Mononuclear cell (primary cell): ENCODE results near the gene MYADML2. TPM values are rescaled to one million over a fixed set of nuclear protein-coding genes. Genes with fewer than 3 reads are reported as not detected.

ENCODE experiments used
- H3K27me3 ChIP-seq: 2 replicates; pipeline ENCODE4 v1.6.0; 2011; ENCODE audit warnings: low read length, control low read depth; ENCODE audit not compliant: insufficient read depth
- H3K4me1 ChIP-seq: 2 replicates; pipeline ENCODE4 v1.5.1; 2011; ENCODE audit warnings: mild to moderate bottlenecking, low read length, control low read depth; ENCODE audit not compliant: insufficient read depth
- H3K4me3 ChIP-seq: 2 replicates; pipeline ENCODE4 v1.5.1; 2011; ENCODE audit warnings: mild to moderate bottlenecking, low read length, moderate library complexity
- H3K9me3 ChIP-seq: 2 replicates; pipeline ENCODE4 v1.5.1; 2011; ENCODE audit warnings: low read depth, mild to moderate bottlenecking, control low read depth, low read length
- total RNA-seq: library from RNA; depleted of rRNA; stranded (reverse); fragments of >200 nt; gene quantifications from one replicate; pipeline ENCODE4 v1.2.3, GENCODE V29; 2012

MYADML2 gene
- total RNA-seq, 1 donor = not detected

DNA sequence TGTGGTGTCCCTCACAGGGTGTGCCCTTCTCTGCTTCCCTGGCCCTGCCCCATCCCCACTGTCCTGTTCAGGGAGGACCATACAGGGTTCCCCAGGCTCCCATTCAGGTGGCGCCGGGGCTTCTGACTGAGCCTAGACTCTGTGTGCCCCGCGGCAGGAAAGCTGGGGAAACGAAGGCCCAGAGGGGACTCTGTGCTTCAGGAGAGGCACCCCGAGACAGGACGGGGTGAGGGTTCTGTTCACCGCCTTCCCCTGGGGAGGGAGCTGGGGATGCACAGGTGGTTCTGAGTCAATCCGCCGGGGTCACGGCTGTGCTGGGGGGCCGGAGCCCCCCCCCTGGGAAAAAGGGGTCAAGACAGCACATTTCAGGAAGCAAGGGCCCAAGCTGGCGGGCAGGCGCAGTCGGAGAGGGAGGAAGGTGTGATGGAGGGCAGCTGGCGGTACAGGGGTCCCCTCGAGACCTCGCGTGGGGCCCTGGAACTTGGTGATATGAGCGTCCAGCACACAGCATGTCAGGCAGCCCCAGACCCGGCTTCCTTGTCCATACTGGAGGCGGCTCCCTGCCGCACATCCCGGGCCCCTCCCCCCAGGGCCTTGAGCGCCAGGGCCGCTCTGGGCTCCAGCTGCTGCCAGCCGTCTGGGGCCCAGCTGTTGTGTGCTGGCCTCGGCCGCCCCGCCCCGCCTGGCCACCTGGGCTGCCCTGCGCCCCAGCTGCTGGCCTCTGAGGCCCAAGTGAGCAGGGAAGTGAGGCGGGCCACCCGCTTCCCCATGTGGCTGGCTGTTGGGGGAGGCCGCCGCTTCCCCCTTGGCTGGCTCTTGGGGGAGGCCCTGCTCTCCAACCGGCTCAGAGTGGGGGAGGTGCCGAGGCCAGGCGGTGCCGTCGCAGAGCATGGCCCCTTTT, 19.6 kb upstream of the MYADML2 start:
- Histone ChIP-seq H3K4me3 (no peak overlapping the region), H3K9me3 (no peaks in the 10 kb centered on the region), H3K27me3 (peaks cover 13% of the 10 kb centered on the region), H3K4me1 (peaks cover 34% of the 10 kb centered on the region)

DNA sequence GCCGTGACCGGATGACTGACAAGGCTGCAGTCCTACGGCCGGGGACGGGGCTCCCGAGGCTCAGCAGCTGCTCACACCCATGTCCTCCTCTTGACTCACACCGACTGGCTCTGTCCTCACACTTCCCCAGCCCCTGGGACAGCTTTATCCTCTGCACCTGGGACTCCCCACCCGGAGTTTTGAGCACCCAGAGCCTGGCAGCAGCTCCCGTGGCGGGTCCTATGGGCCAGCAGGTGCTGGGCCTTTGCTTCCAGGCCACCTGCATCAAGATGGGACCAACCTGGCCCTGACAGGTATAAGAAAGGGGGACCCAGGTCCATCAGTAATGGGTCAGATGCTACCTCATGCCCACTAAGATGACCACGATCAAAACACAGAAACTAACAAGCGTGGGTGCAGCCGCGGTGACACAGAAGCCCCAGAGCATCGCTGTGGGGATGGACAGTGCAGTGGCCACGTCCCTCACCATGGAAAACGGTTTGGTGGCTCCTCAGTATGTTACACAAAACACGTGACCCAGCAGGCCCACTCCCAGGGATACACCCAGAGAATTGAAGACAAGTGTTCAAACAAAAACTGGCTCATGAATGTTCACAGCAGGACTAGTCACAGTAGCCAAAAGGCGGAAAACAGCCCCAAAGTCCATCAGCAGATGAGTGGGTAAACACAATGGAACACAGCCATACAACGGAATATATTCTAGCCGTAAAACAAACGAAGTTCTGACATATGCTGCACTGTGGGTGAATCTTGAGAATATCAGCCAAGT, 17.2 kb upstream of the MYADML2 start:
- Histone ChIP-seq H3K4me1 (peaks cover 47% of the 10 kb centered on the region), H3K27me3 (peaks cover 20% of the 10 kb centered on the region), H3K4me3 (no peak overlapping the region), H3K9me3 (no peaks in the 10 kb centered on the region)

DNA sequence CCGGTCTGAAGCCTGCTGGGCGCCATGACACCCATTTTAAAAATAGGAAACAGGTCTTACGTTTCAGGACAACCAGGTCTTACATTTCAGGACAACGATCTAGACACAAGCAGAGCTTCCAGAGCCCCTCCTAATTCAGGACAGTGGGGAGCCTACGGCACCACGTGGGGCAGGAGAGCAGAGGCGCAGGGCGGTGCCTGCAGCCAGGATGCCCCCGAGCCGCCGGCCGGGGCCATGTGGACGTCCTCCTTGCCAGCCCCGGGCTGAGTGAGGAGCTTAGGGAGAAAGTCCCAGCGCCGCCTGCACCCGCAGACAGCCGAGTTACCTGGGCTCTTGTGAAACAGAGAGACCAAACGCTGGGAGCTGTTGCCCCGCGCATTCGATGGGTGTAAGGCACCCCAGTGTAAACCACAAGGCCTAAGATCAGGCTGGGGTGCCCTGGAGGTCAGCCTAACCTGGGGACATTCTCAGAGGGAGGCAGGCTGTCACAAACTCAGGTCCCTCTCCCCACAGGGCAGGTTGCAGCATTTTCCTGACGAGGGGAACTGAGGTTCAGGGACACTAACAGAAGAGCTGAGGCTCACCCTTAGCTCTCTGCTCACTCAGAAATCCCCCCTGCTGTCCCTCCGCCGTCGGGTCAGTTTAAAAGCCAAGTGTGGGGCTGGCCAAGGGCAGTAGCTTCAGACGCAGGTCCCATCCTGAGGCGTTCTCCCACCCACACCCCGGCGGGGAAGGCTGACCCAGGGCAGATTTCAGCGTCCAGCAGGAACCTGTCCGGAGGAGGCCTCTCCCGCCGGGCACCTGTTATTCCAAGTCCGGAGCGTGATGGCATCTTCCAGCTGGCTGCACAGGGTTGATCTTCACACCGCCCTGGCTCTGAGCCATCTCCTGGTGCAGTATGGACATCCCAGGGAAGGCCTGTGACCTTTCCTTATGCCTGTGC, 15.7 kb upstream of the MYADML2 start:
- H3K9me3 ChIP-seq = no peaks in the 10 kb centered on the region
- no peak overlapping the region for H3K4me3 ChIP-seq
- peaks cover 31% of the 10 kb centered on the region for H3K27me3 ChIP-seq
- H3K4me1 ChIP-seq = peaks cover 37% of the 10 kb centered on the region

DNA sequence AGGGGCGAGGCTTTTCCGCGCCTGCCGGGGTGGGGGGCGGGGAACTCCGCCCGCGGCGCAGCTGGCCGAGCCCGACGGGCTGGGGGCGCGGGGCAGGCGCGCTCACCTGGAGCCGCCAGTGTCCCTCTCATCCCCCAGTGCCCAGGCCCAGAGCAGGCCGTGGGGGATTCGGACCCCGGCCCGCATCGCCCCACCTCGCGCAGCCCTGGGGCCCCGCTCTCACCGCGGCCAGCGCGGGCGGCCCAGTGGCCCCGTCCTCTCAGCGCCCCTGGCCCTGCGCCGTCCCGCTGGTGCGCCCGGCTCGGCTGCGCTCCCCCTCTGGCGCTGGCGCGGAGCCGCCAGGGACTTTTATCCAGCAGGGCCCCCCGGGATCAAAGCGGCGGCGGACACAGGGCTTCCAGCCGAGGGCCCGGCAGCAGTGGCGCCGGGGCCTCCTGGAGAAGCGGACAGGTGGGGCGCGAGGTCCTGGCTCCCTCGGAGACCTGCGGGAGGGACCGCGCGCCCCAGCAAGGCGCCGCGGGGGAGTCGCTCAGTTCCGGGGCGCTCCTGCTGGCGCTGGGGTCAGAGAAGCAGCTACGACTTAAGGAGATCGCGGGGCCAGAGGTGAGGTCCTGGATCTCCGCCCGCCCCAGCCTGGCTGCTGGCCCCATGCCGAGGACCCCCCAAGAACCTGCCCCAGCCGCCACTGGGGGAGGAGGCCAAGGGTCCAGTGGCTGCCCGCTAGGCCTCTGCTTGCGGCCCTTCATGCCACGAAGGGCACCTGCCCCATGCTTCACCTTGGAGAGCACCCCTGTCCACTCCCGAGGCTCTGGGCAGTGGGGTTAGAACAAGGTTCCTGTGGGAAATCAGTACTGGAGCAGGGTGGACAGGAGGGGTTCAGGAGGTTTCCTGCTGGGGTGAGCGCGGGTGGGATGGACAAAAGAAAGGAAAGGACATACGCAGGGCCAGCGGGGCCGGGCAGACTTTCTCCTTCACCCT, 14.8 kb upstream of the MYADML2 start:
- H3K9me3 ChIP-seq = no peaks in the 10 kb centered on the region
- H3K27me3 ChIP-seq = peaks cover 31% of the 10 kb centered on the region
- peaks cover 28% of the 10 kb centered on the region for H3K4me1 ChIP-seq
- no peak overlapping the region for H3K4me3 ChIP-seq

DNA sequence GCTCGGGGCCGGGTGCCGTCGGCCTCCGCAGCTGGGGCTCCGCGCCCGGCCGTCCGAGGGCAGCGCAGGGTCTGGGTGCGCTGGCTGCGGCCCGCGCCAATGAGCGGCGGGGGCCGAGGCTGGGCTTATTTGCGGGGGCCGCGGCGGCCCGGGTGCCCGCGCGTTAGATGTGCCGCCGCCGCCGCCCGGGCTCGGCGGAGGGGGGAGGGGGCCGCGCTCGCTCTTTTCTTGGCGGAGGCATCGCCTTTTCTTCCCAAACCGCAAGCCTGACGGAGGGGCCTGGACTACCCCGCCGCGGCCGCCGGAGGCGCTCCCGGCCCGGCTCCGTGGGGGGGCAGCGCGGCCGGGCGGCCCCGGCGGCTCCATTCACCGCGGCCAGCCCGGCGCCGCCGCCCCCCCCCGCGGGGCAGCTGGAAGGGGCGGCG, 14.1 kb upstream of the MYADML2 start, which contains the start of gene NOTUM:
Gene NOTUM (minus strand): TSS at position 101 of the 425 bp plus-strand sequence. CDS start 278 bp downstream, outside the sequence.
- peaks cover 21% of the 10 kb centered on the region for H3K4me1 ChIP-seq
- H3K4me3 ChIP-seq = no peak within 1 kb of the TSS
- H3K27me3 ChIP-seq = peaks cover 31% of the 10 kb centered on the region
- no peaks in the 10 kb centered on the region for H3K9me3 ChIP-seq

DNA sequence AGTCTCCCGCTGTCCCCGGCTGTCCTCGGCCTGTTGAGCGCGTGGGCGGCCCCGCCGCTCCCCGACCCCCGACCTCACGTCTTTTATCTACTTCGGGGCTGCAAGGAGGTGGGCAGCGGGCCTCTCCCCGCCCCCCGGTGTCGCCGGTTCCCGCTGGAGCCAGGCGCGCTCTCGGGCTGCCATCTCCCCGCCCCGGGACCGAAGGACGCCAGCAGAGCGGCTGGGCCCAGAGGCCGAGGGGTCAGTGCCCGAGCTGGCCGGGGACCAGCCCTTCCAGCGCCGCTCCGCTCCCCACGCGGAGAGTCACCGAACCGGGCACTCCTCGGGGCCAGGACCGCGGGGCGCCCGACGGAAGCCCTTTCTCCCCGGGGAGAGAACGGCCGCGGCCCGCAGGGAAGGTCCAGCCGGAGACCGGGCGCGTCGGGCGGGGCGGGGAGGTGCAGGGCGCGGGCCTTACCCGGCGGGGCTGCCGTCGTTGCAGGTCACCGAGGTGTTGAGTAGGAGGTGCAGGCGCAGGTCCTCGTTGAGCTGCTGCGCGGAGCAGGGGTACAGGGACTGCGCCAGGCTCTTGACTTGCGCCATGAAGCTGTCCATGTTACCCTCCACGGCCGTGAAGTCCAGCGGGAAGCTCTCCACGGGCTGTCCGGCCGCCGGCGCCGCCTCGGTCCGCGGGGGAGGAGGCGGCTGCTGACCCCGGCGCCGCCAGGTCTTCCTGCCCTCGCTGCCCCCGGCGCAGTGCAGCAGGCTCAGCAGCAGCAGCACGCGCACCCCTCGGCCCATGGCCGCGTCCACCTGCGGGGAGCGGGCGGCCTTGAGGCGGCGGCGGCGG, 13.3 kb upstream of the MYADML2 start:
- H3K27me3 ChIP-seq = peaks cover 31% of the 10 kb centered on the region
- H3K9me3 ChIP-seq = no peaks in the 10 kb centered on the region

DNA sequence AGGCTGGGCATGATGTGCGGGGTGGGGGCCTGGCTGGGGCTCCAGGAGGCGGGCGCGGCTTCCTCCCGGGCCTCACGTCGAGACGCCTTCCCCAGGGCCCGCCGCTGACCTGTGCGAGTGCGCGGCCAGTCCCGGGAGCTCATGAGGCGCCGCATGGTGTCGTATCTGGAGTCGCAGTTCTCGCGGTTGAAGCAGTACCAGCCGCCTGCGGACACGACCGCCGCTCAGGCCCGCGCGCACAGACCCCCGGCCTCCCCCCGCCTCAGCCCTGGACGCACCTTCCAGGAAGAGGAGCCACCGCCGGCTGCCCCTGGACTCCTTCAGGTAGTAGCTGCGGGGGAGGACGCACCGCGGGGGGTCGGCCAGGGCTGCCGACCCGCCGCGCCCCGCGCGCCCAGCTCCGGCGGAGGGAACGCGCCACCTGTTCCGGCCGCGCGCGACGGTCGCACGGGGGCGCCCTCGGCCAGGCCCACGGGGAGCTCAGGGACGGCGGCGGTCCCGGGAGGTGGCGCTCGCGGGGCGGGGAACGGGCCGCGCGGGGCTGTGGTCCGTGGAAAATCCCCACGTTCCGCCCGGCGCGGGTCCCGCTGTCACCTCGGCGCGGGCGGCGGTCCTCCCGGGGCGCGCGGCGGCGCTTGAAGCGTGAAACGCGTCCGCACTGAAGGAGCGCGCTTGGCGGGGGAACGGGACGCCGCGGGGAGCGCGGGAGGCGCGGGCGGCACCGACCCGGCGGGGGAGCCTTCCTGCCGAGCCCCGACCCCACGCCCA, 12.5 kb upstream of the MYADML2 start:
- Histone ChIP-seq H3K9me3 (no peaks in the 10 kb centered on the region), H3K4me1 (peaks cover 17% of the 10 kb centered on the region), H3K4me3 (no peak overlapping the region), H3K27me3 (peaks cover 31% of the 10 kb centered on the region)

More for the DNA sequence above, 13.3 kb upstream of the MYADML2 start:
- H3K4me3 ChIP-seq = no peak overlapping the region
- peaks cover 20% of the 10 kb centered on the region for H3K4me1 ChIP-seq

DNA sequence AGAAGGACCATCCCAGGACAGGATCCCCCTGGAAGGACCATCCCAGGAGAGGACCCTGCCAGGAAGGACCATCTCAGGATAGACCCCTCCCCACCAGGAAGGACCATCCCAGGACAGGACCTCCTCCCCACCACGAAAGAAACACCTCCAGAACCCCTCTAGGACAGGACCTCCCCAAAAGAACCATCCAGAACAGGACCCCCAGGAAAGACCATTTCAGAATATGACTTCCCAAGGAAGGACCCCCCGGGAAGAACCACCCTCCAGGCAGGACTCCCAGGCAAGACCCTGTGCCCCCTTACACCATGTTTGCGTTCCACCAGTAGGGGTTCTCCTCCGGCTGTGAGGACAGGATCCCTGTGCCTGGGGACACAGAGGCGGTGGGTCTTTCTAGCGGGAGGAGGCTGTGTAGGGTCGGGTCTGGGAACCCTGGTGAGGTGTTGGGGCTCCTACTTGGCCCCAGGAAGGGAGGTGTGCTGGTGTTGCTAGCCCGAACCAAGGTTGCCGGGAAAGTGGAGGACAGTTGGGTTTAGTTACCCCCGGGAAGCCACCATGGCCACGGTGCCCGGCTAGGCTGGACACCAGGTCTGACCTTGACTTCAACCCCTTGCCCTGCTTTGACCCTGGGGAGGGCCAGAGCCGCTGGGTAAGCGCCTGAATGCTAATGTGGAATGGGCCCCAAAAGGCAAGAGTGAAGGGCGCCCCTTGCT, 11.8 kb upstream of the MYADML2 start:
- no peaks in the 10 kb centered on the region for H3K9me3 ChIP-seq
- peaks cover 31% of the 10 kb centered on the region for H3K27me3 ChIP-seq
- no peak overlapping the region for H3K4me3 ChIP-seq
- peaks cover 17% of the 10 kb centered on the region for H3K4me1 ChIP-seq

DNA sequence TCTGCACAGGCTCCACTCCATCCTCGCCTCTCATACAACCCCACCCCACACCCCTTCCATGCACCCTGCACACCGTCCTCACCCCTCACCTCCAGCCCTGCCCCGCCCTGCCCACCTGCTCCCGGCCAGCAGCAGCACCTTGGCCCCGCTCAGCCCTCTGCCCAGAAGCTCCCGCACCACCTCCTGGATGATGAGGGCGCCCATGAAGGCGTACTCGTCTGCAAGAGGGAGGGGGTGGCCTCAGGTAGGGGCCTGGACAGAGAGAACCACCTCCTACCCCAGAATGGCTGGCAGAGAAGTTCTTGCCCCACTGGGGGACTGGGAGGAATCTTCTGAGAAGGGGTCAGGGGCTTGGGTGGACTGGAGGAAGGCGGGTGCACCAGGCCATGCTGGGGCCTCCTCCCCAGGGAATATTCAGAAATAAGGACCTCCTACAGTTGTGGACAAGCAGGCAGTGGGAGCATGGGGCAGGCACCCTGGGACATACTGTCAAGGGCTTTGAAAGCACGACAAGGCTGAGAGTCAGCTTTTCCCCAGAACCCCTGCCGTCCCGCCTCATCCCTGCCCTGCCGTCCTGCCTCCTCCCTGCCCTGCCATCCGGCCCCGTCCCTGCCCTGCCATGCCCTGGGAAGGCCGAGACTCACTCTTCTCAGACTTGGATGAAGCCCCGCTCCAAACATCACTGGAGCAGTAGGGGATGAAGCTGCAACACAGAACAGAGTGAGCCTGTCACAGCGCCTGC, 10.8 kb upstream of the MYADML2 start:
- Histone ChIP-seq H3K9me3 (no peaks in the 10 kb centered on the region), H3K4me3 (no peak overlapping the region), H3K4me1 (peaks cover 17% of the 10 kb centered on the region), H3K27me3 (peaks cover 28% of the 10 kb centered on the region)

DNA sequence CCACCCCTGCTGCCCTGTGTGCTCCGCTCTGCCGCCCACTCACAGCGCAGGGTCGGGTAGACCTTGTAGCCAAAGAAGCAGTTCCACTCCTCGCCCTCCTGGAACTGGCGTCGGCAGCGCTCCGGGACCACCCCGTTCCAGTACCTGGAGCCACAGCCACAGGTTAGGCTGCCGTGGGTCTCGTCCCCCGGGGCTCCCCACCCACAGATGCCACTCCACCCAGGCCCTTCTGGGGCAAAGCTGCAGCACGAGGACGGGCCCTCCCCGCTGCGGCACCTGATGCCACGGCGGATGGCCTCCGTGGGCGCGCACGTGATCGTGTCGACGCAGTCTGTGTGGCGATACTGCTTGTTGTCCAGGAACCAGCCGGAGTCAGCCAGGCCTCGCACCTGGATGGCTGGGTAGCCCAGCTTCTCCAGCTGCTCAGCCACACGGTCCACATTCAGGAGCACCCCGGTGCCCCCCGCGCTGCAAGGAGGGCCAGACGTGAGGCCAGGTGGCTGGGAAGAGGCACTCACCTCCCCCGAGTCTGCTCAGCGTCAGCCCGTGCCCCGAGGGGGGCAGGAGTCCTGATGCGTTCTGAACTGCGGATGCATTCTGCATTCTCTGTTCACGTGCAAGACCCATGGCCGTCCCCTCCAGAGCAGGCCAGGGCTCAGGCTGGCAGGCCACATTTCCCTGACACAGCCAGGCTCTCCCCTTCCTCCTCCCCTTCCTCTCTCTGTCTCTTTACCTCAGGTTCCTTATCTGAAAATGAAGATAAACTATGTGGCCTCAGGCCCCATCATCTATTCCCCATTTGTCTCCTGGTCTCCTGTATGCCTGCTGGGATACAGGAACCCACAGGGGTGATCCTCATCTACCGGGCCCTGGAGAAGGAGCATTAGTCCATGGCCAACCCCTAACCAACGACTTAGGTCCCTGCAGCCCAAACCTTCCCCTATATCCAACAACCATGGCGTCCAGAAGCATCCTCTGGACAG, 9.9 kb upstream of the MYADML2 start:
- H3K4me3 ChIP-seq = no peak overlapping the region
- peaks cover 21% of the 10 kb centered on the region for H3K27me3 ChIP-seq
- H3K4me1 ChIP-seq = peaks cover 17% of the 10 kb centered on the region

More for the DNA sequence above, 9.9 kb upstream of the MYADML2 start:
- no peaks in the 10 kb centered on the region for H3K9me3 ChIP-seq
